ENCODE measurements around the gene BMERB1. TPM values are rescaled to one million over a fixed set of nuclear protein-coding genes. Genes with fewer than 3 reads are reported as not detected.
"Not testable (repeated sequence)": the region's sequence is repeated elsewhere in the genome, so short reads cannot be mapped to it uniquely, and the experiment has no call there.

BMERB1 gene
- 61.4 TPM for total RNA-seq
- long read RNA-seq, transcript C16orf45-201 (6 exons, 2,404 nt): major isoform, 86 of 95 reads
- long read RNA-seq, partial matches to known transcripts: 8 of 95 reads
- long read RNA-seq, other reads (novel, unspliced or antisense): 1 of 95 reads

GRCh38 chr16:15434425-15435215, at the start of gene BMERB1:
Gene BMERB1, plus strand, starts transcription at chr16:15434588. Its CDS starts 66 bp downstream, at chr16:15434654.
- ATAC-seq (peak; percentile 94), DNase-seq (ENCODE audit: missing footprints) (peak; percentile 82)
- intact Hi-C loops (cut with DNase I): no loop called here

GRCh38 chr16:15388060-15388459, 46.3 kb upstream of the BMERB1 start:
- ATAC-seq; intact Hi-C loops (cut with DNase I); DNase-seq (ENCODE audit: missing footprints): not testable (repeated sequence)

- DNase-seq (ENCODE audit: missing footprints); intact Hi-C loops (cut with DNase I); ATAC-seq: not testable (repeated sequence)
Measured at GRCh38 chr16:15389916-15390315, 44.5 kb upstream of the BMERB1 start.

- ATAC-seq; intact Hi-C loops (cut with DNase I); DNase-seq (ENCODE audit: missing footprints): not testable (repeated sequence)
Measured at GRCh38 chr16:15393025-15393424, 41.4 kb upstream of the BMERB1 start.

GRCh38 chr16:15395631-15396508, 38.5 kb upstream of the BMERB1 start, which contains the start of gene MPV17L:
Gene MPV17L, plus strand, starts transcription at chr16:15395754. Its CDS starts 144 bp downstream, at chr16:15395898.
- intact Hi-C loops (cut with DNase I): not testable (repeated sequence)
- ATAC-seq (peak; percentile 88), DNase-seq (ENCODE audit: missing footprints) (peak; percentile 70)

GRCh38 chr16:15396509-15396829, 37.9 kb upstream of the BMERB1 start:
- ATAC-seq; intact Hi-C loops (cut with DNase I); DNase-seq (ENCODE audit: missing footprints): not testable (repeated sequence)

- intact Hi-C loops (cut with DNase I): no loop called here
- no peak for ATAC-seq
- no peak for DNase-seq (ENCODE audit: missing footprints)
Measured at GRCh38 chr16:15396948-15397594, 37.3 kb upstream of the BMERB1 start.

GRCh38 chr16:15398618-15399316, 35.6 kb upstream of the BMERB1 start:
- DNase-seq (ENCODE audit: missing footprints): no peak
- intact Hi-C loops (cut with DNase I): no loop called here
- ATAC-seq: no peak

GRCh38 chr16:15399317-15399716, 35.1 kb upstream of the BMERB1 start:
- ATAC-seq: no peak
- intact Hi-C loops (cut with DNase I): no loop called here
- DNase-seq (ENCODE audit: missing footprints): no peak

- DNase-seq (ENCODE audit: missing footprints); ATAC-seq; intact Hi-C loops (cut with DNase I): not testable (repeated sequence)
Measured at GRCh38 chr16:15400314-15400713, 34.1 kb upstream of the BMERB1 start.

- no peak for DNase-seq (ENCODE audit: missing footprints)
- intact Hi-C loops (cut with DNase I): no loop called here
- no peak for ATAC-seq
Measured at GRCh38 chr16:15401972-15402371, 32.4 kb upstream of the BMERB1 start.

GRCh38 chr16:15403392-15403995, 30.9 kb upstream of the BMERB1 start:
- ATAC-seq (no peak), DNase-seq (ENCODE audit: missing footprints) (no peak)
- intact Hi-C loops (cut with DNase I): no loop called here

- ATAC-seq; DNase-seq (ENCODE audit: missing footprints); intact Hi-C loops (cut with DNase I): not testable (repeated sequence)
Measured at GRCh38 chr16:15404091-15404490, 30.3 kb upstream of the BMERB1 start.

- DNase-seq (ENCODE audit: missing footprints): no peak
- intact Hi-C loops (cut with DNase I): no loop called here
Measured at GRCh38 chr16:15404792-15405191, 29.6 kb upstream of the BMERB1 start.

GRCh38 chr16:15407756-15408155, 26.6 kb upstream of the BMERB1 start:
- ATAC-seq; DNase-seq (ENCODE audit: missing footprints); intact Hi-C loops (cut with DNase I): not testable (repeated sequence)

More at GRCh38 chr16:15404792-15405191, 29.6 kb upstream of the BMERB1 start:
- ATAC-seq: no peak

- intact Hi-C loops (cut with DNase I); DNase-seq (ENCODE audit: missing footprints); ATAC-seq: not testable (repeated sequence)
Measured at GRCh38 chr16:15409476-15409875, 24.9 kb upstream of the BMERB1 start.

GRCh38 chr16:15415511-15415985, 18.8 kb upstream of the BMERB1 start:
- intact Hi-C loops (cut with DNase I): no loop called here
- ATAC-seq (no peak), DNase-seq (ENCODE audit: missing footprints) (no peak)

GRCh38 chr16:15417197-15417596, 17.2 kb upstream of the BMERB1 start:
- no peak for DNase-seq (ENCODE audit: missing footprints)
- intact Hi-C loops (cut with DNase I): no loop called here
- no peak for ATAC-seq

Data from Right ventricle myocardium inferior (tissue), 1 donor.